GM23248 (cell line): ENCODE results near the gene SEPTIN6. TPM values are rescaled to one million over a fixed set of nuclear protein-coding genes. Genes with fewer than 3 reads are reported as not detected.

Experiments
- DNase-seq: peaks from one replicate; pipeline ENCODE4 v3.0.0-alpha.2; 2015
- H2AFZ ChIP-seq: fragments of 200-600 bp; sonication (generic); 2 replicates; pipeline ENCODE4 v1.6.1; 2016; ENCODE audit warnings: antibody characterized with exemption
- H3F3A ChIP-seq: fragments of 200-600 bp; sonication (generic); 2 replicates; pipeline ENCODE4 v1.6.1; 2016; ENCODE audit warnings: mild to moderate bottlenecking, antibody characterized with exemption, mixed run types; ENCODE audit not compliant: insufficient read depth
- H3K27ac ChIP-seq: fragments of 200-600 bp; sonication (generic); 2 replicates; pipeline ENCODE4 v1.5.1; 2016; ENCODE audit warnings: mild to moderate bottlenecking
- H3K27me3 ChIP-seq: fragments of 200-600 bp; sonication (generic); replicated peaks from 2 replicates; pipeline ENCODE4 v1.6.1; 2016; ENCODE audit warnings: mild to moderate bottlenecking; ENCODE audit not compliant: insufficient read depth
- H3K36me3 ChIP-seq: fragments of 200-600 bp; sonication (generic); 2 replicates; pipeline ENCODE4 v1.6.1; 2016; ENCODE audit warnings: low read depth, mild to moderate bottlenecking
- H3K4me1 ChIP-seq: fragments of 200-600 bp; sonication (generic); 2 replicates; pipeline ENCODE4 v1.6.1; 2016; ENCODE audit warnings: mild to moderate bottlenecking; ENCODE audit not compliant: insufficient read depth
- H3K4me2 ChIP-seq: fragments of 200-600 bp; sonication (generic); one replicate; pipeline ENCODE4 v1.6.1; 2016; ENCODE audit warnings: mild to moderate bottlenecking; ENCODE audit not compliant: unreplicated experiment
- H3K4me3 ChIP-seq: fragments of 200-600 bp; sonication (generic); 2 replicates; pipeline ENCODE4 v1.5.1; 2016; ENCODE audit warnings: mild to moderate bottlenecking
- H3K79me2 ChIP-seq: fragments of 200-600 bp; sonication (generic); 2 replicates; pipeline ENCODE4 v1.6.1; 2016; ENCODE audit warnings: mild to moderate bottlenecking; ENCODE audit not compliant: insufficient read depth
- H3K9ac ChIP-seq: fragments of 200-600 bp; sonication (generic); 2 replicates; pipeline ENCODE4 v1.6.1; 2016; ENCODE audit warnings: mild to moderate bottlenecking
- H3K9me2 ChIP-seq: fragments of 200-600 bp; sonication (generic); 2 replicates; pipeline ENCODE4 v1.6.1; 2016; ENCODE audit warnings: mixed run types, mild to moderate bottlenecking, moderate library complexity; ENCODE audit not compliant: insufficient read depth
- H3K9me3 ChIP-seq: fragments of 200-600 bp; sonication (generic); one replicate; pipeline ENCODE4 v1.6.1; 2017; ENCODE audit warnings: low read depth
- H4K20me1 ChIP-seq: fragments of 200-600 bp; sonication (generic); 2 replicates; pipeline ENCODE4 v1.6.0; 2016; ENCODE audit not compliant: insufficient read depth
- EZH2 ChIP-seq: fragments of 200-600 bp; sonication (generic); IDR thresholded peaks from 2 replicates; pipeline ENCODE4 v1.6.1; 2018; ENCODE audit warnings: antibody characterized with exemption, mild to moderate bottlenecking; ENCODE audit not compliant: insufficient read depth, poor library complexity, severe bottlenecking
- EZH2phosphoT487 ChIP-seq: fragments of 200-600 bp; sonication (generic); IDR thresholded peaks from 2 replicates; pipeline ENCODE4 v1.6.1; 2018; ENCODE audit warnings: antibody characterized with exemption, moderate library complexity, mild to moderate bottlenecking, low read depth; ENCODE audit not compliant: insufficient read depth
- WGBS, 2 experiments: methylation state at CpG; one replicate each; pipeline ENCODE4 v1.1.6; 2015 to 2017; ENCODE audit warnings: low lambda C conversion rate in 2 of 2, low coverage in 1 of 2; ENCODE audit errors: missing lambda C conversion rate in 2 of 2; 5-methylcytosine and 5-hydroxymethylcytosine counted together
- in situ Hi-C: fragments of 300-500 bp; cut with MboI; formaldehyde crosslinking; loops from 2 replicates; pipeline ENCODE4 v1.15.0; 2020
- polyA plus RNA-seq: library from polyadenylated mRNA; unstranded; fragments of >200 nt; fragmentation: Nextera tagmentation; extraction: Ambion mirVana; gene quantifications from 2 replicates; pipeline ENCODE4 v1.2.1, GENCODE V29; 2016
- total RNA-seq: library from RNA; depleted of rRNA; stranded (reverse); fragments of >200 nt; shearing (Covaris generic); gene quantifications from 2 replicates; pipeline ENCODE4 v1.2.3, GENCODE V29; 2014

SEPTIN6 gene
- total and polyA plus RNA-seq, 2 experiments from 2014 or later = 22.2 to 23.9 TPM

GRCh38 chrX:119693996-119694451, 1.1 kb upstream of the SEPTIN6 start:
- no peak overlapping the region for H3K27ac ChIP-seq
- peaks cover 24% of the 10 kb centered on the region for H3K79me2 ChIP-seq
- H3K9me3 ChIP-seq = no peaks in the 10 kb centered on the region
- H3K4me1 ChIP-seq = peaks cover 18% of the 10 kb centered on the region
- in situ Hi-C loops = no loop called here
- H3K9ac ChIP-seq = no peak overlapping the region
- H3F3A ChIP-seq = peaks cover 12% of the 10 kb centered on the region; the same call in 1 of the 2 replicates
- H4K20me1 ChIP-seq = no peaks in the 10 kb centered on the region
- no peaks in the 10 kb centered on the region for H3K27me3 ChIP-seq
- H3K4me2 ChIP-seq = no peak overlapping the region
- 76 to 92% methylated on average over 2 to 20 of the region's 23 CpGs for WGBS, 2 experiments
- H3K36me3 ChIP-seq = no peaks in the 10 kb centered on the region
- DNase-seq = no peak
- H3K4me3 ChIP-seq = no peak overlapping the region
- no peak overlapping the region for H2AFZ ChIP-seq
- no peaks in the 10 kb centered on the region for H3K9me2 ChIP-seq
- TF ChIP-seq EZH2phosphoT487 (no peak), EZH2 (no peak)

GRCh38 chrX:119692191-119693039, 553 bp downstream of the SEPTIN6 start:
- Histone ChIP-seq H3K27ac (peak overlapping the region; percentile 79), H3F3A (peaks cover 14% of the 10 kb centered on the region; the same call in 1 of the 2 replicates)
- peak; percentile 66 for DNase-seq

GRCh38 chrX:119690921-119691716, 1.8 kb downstream of the SEPTIN6 start:
- Histone ChIP-seq H3K4me1 (peaks cover 34% of the 10 kb centered on the region), H3K27me3 (no peaks in the 10 kb centered on the region), H3K27ac (peak overlapping the region; percentile 79), H3K9me2 (no peaks in the 10 kb centered on the region), H3K4me3 (peak overlapping the region; percentile 80), H3K36me3 (no peaks in the 10 kb centered on the region), H3K79me2 (peaks cover 47% of the 10 kb centered on the region), H3F3A (peaks cover 14% of the 10 kb centered on the region; the same call in 1 of the 2 replicates), H3K4me2 (peak overlapping the region; percentile 81), H3K9me3 (no peaks in the 10 kb centered on the region), H2AFZ (peak overlapping the region; percentile 63; the same call in 1 of the 2 replicates), H4K20me1 (no peaks in the 10 kb centered on the region), H3K9ac (peak overlapping the region; percentile 85)
- in situ Hi-C loops = no loop called here
- 16 to 17% methylated on average over 7 to 8 of the region's 8 CpGs for WGBS, 2 experiments
- peak; percentile 69 for DNase-seq
- TF ChIP-seq EZH2 = no peak
- TF ChIP-seq EZH2phosphoT487 = no peak

More at GRCh38 chrX:119692191-119693039, 553 bp downstream of the SEPTIN6 start:
- Histone ChIP-seq H3K9ac (peak overlapping the region; percentile 85), H3K9me3 (no peaks in the 10 kb centered on the region), H3K4me1 (peaks cover 26% of the 10 kb centered on the region), H4K20me1 (no peaks in the 10 kb centered on the region), H3K4me2 (peak overlapping the region; percentile 81), H2AFZ (peak overlapping the region; percentile 71), H3K27me3 (no peaks in the 10 kb centered on the region), H3K36me3 (no peaks in the 10 kb centered on the region), H3K79me2 (peaks cover 37% of the 10 kb centered on the region), H3K4me3 (peak overlapping the region; percentile 80), H3K9me2 (no peaks in the 10 kb centered on the region)
- 0 to 1% methylated on average over 21 of the region's 66 CpGs for WGBS, 2 experiments
- in situ Hi-C loops = no loop called here
- TF ChIP-seq EZH2 (no peak), EZH2phosphoT487 (no peak)

- Histone ChIP-seq H3K4me1 (peaks cover 51% of the 10 kb centered on the region), H3K27ac (no peak overlapping the region), H3F3A (peaks cover 14% of the 10 kb centered on the region; the same call in 1 of the 2 replicates), H3K4me3 (no peak overlapping the region), H4K20me1 (no peaks in the 10 kb centered on the region), H3K9ac (no peak overlapping the region), H2AFZ (no peak overlapping the region), H3K79me2 (peaks cover 47% of the 10 kb centered on the region), H3K36me3 (no peaks in the 10 kb centered on the region), H3K4me2 (no peak overlapping the region), H3K9me3 (no peaks in the 10 kb centered on the region), H3K27me3 (no peaks in the 10 kb centered on the region), H3K9me2 (no peaks in the 10 kb centered on the region)
- in situ Hi-C loops = no loop called here
- DNase-seq = no peak
- TF ChIP-seq EZH2 (no peak), EZH2phosphoT487 (no peak)
- 84 to 86% methylated on average over 4 of the region's 4 CpGs for WGBS, 2 experiments
Observed at GRCh38 chrX:119688911-119689321, 4.1 kb downstream of the SEPTIN6 start.
